Muscle of arm (tissue), 14 donors: ENCODE measurements around the gene FBXO10. TPM values are rescaled to one million over a fixed set of nuclear protein-coding genes. Genes with fewer than 3 reads are reported as not detected.
A peak's percentile ranks its signal among the peaks of the same experiment; 100 is the strongest.
"Not testable (repeated sequence)": the region's sequence is repeated elsewhere in the genome, so short reads cannot be mapped to it uniquely, and the experiment has no call there.

Source experiments
- DNase-seq: peaks from one replicate; pipeline ENCODE4 v3.0.0-alpha.2; 2013
- long read RNA-seq, 11 donors: transcript quantifications; one replicate each; lab custom pipeline, GENCODE V29; 2026
- polyA plus RNA-seq, 12 donors: library from polyadenylated mRNA; unstranded; fragments of 120-200 nt; gene quantifications; one replicate each; pipeline ENCODE4 v1.2.1, GENCODE V29; 2013; ENCODE audit not compliant: insufficient read length in 12 of 12

The FBXO10 gene
- polyA plus RNA-seq: 10 to 100 TPM in 11 of 12 donors, not detected in 1; 20.3 to 45.1 (median 34.8) TPM
- long read RNA-seq, donor 1: 0 reads
- long read RNA-seq, donor 2, full-length matches to known transcripts: 6 of 6 reads
- long read RNA-seq, donor 2, partial matches to known transcripts: 0 of 6 reads
- long read RNA-seq, donor 2, other reads (novel, unspliced or antisense): 0 of 6 reads
- long read RNA-seq, donor 3, full-length matches to known transcripts: 4 of 4 reads
- long read RNA-seq, donor 3, partial matches to known transcripts: 0 of 4 reads
- long read RNA-seq, donor 3, other reads (novel, unspliced or antisense): 0 of 4 reads
- long read RNA-seq, donor 4, full-length matches to known transcripts: 3 of 3 reads
- long read RNA-seq, donor 4, partial matches to known transcripts: 0 of 3 reads
- long read RNA-seq, donor 4, other reads (novel, unspliced or antisense): 0 of 3 reads
- long read RNA-seq, donor 5: 0 reads
- long read RNA-seq, donor 6, full-length matches to known transcripts: 2 of 2 reads
- long read RNA-seq, donor 6, partial matches to known transcripts: 0 of 2 reads
- long read RNA-seq, donor 6, other reads (novel, unspliced or antisense): 0 of 2 reads
- long read RNA-seq, donor 7, full-length matches to known transcripts: 4 of 4 reads
- long read RNA-seq, donor 7, partial matches to known transcripts: 0 of 4 reads
- long read RNA-seq, donor 7, other reads (novel, unspliced or antisense): 0 of 4 reads
- long read RNA-seq, donor 8, full-length matches to known transcripts: 10 of 10 reads
- long read RNA-seq, donor 8, partial matches to known transcripts: 0 of 10 reads
- long read RNA-seq, donor 8, other reads (novel, unspliced or antisense): 0 of 10 reads
- long read RNA-seq, donor 9, full-length matches to known transcripts: 1 of 1 reads
- long read RNA-seq, donor 9, partial matches to known transcripts: 0 of 1 reads
- long read RNA-seq, donor 9, other reads (novel, unspliced or antisense): 0 of 1 reads
- long read RNA-seq, donor 10, full-length matches to known transcripts: 5 of 5 reads
- long read RNA-seq, donor 10, partial matches to known transcripts: 0 of 5 reads
- long read RNA-seq, donor 10, other reads (novel, unspliced or antisense): 0 of 5 reads
- long read RNA-seq, donor 11, full-length matches to known transcripts: 2 of 2 reads
- long read RNA-seq, donor 11, partial matches to known transcripts: 0 of 2 reads
- long read RNA-seq, donor 11, other reads (novel, unspliced or antisense): 0 of 2 reads

GRCh38 chr9:37575921-37576721 is at the start of gene FBXO10:
FBXO10 (minus strand) TSS chr9:37576380; CDS start chr9:37541768, 34,612 bp downstream.
- DNase-seq: peak; percentile 81

- DNase-seq: no peak
These were observed 49.6 kb upstream of the FBXO10 start for GRCh38 chr9:37625758-37626147.

- no peak for DNase-seq
These were observed 49.0 kb upstream of the FBXO10 start for GRCh38 chr9:37625036-37625757.

GRCh38 chr9:37624073-37624472 is 47.9 kb upstream of the FBXO10 start:
- no peak for DNase-seq

- DNase-seq: no peak
These were observed 47.1 kb upstream of the FBXO10 start for GRCh38 chr9:37623267-37623666.

- DNase-seq: no peak
These were observed 46.3 kb upstream of the FBXO10 start for GRCh38 chr9:37622462-37622861.

GRCh38 chr9:37621273-37622121 is 45.3 kb upstream of the FBXO10 start:
- DNase-seq: no peak

- no peak for DNase-seq
These were observed 44.2 kb upstream of the FBXO10 start for GRCh38 chr9:37620396-37620795.

- no peak for DNase-seq
These were observed 43.6 kb upstream of the FBXO10 start for GRCh38 chr9:37619806-37620205.

- no peak for DNase-seq
These were observed 42.6 kb upstream of the FBXO10 start for GRCh38 chr9:37618817-37619216.

- no peak for DNase-seq
These were observed 41.7 kb upstream of the FBXO10 start for GRCh38 chr9:37617832-37618231.

- no peak for DNase-seq
These were observed 41.0 kb upstream of the FBXO10 start for GRCh38 chr9:37617161-37617560.

- DNase-seq: no peak
These were observed 35.8 kb upstream of the FBXO10 start for GRCh38 chr9:37611961-37612360.

GRCh38 chr9:37611014-37611413 is 34.8 kb upstream of the FBXO10 start:
- no peak for DNase-seq

- no peak for DNase-seq
These were observed 33.7 kb upstream of the FBXO10 start for GRCh38 chr9:37609735-37610397.

- DNase-seq: no peak
These were observed 32.1 kb upstream of the FBXO10 start for GRCh38 chr9:37608250-37608649.

GRCh38 chr9:37604296-37604695 is 28.1 kb upstream of the FBXO10 start:
- DNase-seq: no peak

- no peak for DNase-seq
These were observed 26.6 kb upstream of the FBXO10 start for GRCh38 chr9:37602817-37603216.

GRCh38 chr9:37602061-37602460 is 25.9 kb upstream of the FBXO10 start:
- DNase-seq: not testable (repeated sequence)
